ENCODE measurements around the gene RFPL2.
"Not testable (repeated sequence)": the region's sequence is repeated elsewhere in the genome, so short reads cannot be mapped to it uniquely, and the experiment has no call there.

The RFPL2 gene

GRCh38 chr22:32164075-32164860 lies 40.6 kb downstream of the RFPL2 start:
- no peak for DNase-seq (ENCODE audit: low read depth)

DNA sequence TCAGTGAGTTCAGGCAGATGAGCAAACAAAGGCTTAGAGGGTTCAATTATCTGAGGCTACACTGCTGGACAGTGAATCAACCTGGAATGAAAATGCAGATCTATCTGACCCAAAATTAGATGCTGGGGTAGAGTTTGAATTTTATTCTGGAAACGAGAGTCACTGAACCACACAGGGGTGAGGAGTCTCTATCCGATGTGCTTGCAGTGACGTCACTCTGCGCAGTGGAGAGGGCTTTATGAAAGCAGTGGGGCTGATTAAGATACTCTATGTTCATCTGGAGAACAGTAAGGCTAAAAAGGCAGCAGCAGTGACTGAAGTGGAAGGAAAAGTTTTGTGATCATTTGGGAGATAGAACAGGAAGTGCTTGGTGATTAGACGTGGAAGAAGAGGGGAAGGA lies 44.5 kb downstream of the RFPL2 start:
- DNase-seq (ENCODE audit: low read depth), result not testable (repeated sequence)

DNA sequence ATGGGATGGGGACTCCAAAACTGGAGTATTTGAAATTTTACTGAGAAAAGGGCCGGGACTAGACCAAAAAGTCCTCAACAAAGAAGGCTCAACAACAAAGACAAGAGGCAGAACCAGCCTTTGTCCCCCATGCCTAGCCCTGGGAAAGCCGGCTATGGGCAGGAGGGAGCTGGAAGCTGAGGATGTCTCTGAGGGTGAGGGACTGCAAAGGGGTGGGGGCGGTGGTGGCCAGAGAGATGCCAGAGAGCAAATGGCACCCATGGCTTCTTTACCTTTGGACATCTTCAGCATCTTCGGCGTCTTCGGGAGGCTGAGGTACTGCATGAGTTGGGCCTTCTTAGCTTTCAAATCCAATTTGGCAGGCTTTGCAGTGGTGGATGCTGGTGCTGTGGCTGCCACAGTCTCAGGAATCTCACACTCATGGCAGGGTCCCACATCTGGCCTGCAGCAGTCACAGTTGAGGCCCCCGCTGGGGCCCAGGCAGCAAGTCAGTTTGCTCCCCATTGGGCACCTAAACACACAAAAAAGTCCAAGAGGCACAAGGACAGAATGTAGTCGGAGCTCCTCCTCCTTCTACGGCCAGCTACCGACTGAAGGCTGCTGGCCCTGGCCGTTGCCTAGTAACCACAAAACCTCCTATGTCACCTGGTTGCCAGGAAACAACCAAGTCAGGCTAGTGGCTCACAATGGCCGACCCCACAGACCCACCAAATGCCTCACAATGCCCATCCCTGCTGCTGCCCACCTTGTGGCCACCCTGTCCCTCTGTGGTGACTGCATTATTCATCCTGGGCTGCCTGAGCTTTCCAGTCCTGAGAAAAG lies 46.0 kb downstream of the RFPL2 start, which contains the start of gene C22orf42:
Gene C22orf42 (minus strand): TSS at position 592 of the 822 bp plus-strand sequence. CDS start 88 bp downstream, at position 504.
- no peak for DNase-seq (ENCODE audit: low read depth)

DNA sequence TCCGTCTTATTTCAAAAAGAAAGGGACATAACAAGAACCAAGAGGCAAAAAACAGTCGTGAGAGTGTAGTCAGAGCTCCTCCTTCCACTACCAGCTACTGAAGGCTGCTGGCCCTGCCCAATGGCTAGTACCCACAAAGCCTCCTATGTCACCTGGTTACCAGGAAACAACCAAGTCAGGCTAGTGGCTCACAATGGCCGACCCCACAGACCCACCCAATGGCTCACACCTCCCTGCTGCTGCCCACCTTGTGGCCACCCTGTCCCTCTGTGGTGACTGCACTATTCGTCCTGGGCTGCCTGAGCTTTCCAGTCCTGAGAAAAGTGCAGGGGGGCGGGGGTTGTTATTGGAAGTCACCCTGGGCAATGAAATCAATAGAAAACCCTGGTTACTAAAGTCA lies 47.2 kb downstream of the RFPL2 start:
- not testable (repeated sequence) for DNase-seq (ENCODE audit: low read depth)

DNA sequence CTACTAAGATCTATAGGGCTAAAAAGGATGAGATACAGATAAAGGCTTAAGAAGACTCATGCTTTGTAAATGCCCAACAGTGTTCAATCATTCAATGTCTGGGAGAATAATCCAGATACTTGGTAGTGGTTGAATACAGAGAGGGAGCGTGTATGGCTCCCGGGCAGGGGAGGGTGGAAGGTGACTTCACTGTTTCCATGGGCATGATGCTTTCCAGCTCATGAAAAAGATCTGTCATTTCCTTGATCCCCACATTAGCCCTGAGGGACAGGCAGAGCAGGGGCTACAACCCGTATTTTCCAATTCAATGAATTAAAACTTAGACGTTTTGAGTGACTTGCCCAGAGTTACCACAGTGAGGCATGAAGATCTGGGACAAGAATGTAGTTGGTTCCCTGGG lies 50.1 kb downstream of the RFPL2 start:
- not testable (repeated sequence) for DNase-seq (ENCODE audit: low read depth)

DNA sequence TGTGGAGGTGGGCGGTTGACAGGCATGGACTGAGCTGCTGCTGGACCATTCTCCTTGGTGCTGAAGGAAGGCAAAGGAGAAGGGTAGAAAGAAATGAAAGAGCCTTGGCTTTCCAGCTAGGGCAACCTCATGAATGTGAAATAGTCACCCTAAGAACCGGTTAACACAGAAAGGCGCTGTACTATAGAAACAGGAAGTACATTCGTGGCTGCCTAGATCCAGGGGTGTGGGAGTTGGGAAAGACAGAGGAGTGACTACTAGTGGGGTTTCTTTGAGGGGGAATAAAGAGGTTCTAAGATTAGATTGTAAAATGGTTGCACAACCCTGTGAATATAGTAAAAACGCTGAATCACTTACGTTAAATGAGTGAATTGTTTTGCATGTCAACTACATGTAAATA lies 53.2 kb downstream of the RFPL2 start:
- not testable (repeated sequence) for DNase-seq (ENCODE audit: low read depth)

GRCh38 chr22:32150647-32151046 lies 54.2 kb downstream of the RFPL2 start:
- not testable (repeated sequence) for DNase-seq (ENCODE audit: low read depth)

GRCh38 chr22:32148372-32148771 lies 56.5 kb downstream of the RFPL2 start:
- not testable (repeated sequence) for DNase-seq (ENCODE audit: low read depth)

GRCh38 chr22:32147128-32147527 lies 57.7 kb downstream of the RFPL2 start:
- DNase-seq (ENCODE audit: low read depth), result not testable (repeated sequence)

DNA sequence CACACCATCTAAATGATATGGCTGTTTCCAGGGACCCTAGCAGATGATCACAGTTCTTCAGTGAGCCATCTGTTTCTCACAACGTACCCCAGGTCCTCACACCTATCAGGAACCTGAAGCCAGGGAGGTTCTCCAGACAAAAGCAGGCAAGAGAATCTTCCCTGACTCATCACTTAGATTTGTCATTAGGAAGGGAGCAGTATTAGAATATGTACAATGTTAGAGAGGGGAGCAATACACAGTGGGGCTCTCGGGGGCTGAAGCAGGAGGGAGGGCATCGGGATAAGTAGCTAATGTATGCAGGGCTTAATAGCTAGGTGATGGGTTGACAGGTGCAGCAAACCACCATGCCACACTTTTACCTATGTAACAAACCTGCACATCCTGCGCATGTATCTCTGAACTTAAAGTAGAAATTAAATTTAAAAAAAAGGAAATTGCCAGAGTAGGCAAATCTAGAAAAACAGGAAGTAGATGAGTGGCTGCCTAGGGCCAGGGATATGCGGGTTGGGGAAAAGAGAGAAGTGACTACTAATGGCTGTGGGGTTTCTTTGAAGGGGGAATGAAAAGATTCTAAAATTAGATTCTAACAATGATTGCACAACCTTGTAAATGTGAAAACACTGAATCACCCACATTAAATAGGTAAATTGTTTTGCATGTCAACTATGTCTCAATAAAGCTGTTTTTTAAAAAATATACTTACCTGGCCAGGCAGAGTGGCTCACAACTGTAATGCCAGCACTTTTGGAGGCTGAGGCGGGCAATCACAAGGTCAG lies 60.2 kb downstream of the RFPL2 start:
- no peak for DNase-seq (ENCODE audit: low read depth)

DNA sequence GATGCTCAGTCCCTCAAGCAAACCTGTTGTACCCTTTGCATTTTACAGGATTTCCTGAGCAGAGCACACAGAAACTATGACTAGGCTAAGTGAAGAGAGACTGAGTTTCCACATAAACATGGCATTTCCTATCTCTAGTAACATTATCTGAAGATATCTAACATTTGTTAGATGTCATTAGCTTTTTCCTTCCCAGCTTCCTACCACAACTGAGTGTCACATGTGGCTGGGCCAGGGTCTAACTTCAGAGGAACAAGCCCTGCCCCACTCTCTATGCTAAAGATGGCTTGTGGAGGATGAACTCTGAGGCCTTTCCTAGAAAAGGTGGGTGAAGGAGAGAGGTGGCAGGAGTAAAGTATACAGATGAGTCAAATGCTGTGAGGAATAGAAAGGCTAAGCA lies 62.3 kb downstream of the RFPL2 start:
- DNase-seq (ENCODE audit: low read depth), result no peak

GRCh38 chr22:32140688-32141087 lies 64.2 kb downstream of the RFPL2 start:
- not testable (repeated sequence) for DNase-seq (ENCODE audit: low read depth)
